Ammon's horn (tissue), 1 donor: ENCODE results near the gene GLT1D1.
A peak's percentile ranks its signal among the peaks of the same experiment; 100 is the strongest.
"Not testable (repeated sequence)": the region's sequence is repeated elsewhere in the genome, so short reads cannot be mapped to it uniquely, and the experiment has no call there.

Experiments
- DNase-seq: peaks from one replicate; pipeline ENCODE4 v3.0.0-alpha.2; 2016; ENCODE audit warnings: low spot score

Gene GLT1D1

DNA sequence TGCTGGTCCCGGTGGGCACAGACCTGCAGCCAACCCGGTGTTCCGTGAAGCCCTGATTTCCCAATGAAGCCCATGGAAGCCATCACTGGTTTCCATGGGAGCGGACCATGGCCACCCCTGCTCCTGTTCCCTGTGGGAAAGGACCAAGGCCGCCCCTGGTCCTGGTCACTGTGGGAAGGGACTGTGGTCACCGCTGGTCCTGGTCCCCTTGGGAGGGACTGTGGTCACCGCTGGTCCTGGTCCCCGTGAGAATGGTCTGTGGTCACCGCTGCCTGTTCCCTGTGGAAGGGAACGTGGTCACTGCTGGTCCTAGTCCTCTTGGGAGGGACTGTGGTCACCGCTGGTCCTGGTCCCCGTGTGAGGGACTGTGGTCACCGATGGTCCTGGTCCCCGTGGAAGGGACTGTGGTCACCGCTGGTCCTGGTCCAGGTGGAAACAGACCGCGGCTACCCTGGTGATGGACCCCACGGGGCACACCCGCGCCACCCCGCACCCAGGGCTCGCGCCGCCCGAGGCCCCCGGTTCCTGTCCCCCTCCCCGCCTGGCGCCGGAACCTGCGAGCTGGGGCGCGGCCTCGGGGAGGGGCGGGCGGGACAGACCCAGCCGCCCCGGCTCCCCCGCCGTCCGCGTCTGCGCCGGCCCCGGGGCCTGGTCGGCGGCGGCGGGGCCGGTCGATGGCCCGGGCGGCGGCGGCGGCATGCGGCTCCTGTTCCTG, at the start of gene GLT1D1:
TSS of gene GLT1D1 (plus strand) at position 594 of the 715 bp plus-strand sequence. CDS start at position 698, 104 bp downstream.
- DNase-seq, result no peak

DNA sequence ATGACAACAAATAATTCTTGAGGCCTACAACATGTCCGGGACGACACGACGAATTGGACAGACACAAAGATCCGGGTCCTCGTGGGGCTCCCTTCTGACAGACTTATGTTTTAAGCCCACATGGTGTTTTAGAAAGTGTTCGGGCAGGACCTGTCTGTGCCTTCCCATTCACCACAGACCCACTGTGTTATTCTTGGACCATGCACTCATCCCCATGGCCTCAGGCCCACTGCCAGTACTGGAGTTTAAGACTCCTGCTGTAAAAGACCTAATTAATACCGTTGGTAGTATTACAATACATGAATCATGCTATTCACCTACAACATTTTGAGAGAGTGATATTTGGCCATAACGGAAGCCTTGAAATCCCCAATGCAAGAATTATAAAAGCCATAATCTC, 49.5 kb upstream of the GLT1D1 start:
- no peak for DNase-seq

DNA sequence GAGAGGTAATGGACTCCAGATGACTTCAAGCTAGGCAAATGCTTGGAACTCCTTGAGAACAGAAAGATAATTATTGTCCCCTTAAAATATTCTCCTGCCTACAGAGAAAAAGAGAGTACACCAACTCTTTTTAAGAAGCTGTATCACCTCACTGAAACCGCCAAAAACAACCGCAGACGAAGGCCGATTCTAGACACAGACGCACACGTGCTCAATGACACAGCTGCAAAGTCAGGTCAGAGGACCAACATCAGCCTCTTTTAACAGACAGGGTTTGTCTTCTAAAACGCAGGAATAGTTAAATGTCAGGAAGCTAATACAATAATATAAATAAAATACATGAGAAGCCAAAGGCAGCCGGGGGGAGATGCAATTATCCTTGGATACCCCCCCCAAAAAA, 48.5 kb upstream of the GLT1D1 start:
- no peak for DNase-seq

DNA sequence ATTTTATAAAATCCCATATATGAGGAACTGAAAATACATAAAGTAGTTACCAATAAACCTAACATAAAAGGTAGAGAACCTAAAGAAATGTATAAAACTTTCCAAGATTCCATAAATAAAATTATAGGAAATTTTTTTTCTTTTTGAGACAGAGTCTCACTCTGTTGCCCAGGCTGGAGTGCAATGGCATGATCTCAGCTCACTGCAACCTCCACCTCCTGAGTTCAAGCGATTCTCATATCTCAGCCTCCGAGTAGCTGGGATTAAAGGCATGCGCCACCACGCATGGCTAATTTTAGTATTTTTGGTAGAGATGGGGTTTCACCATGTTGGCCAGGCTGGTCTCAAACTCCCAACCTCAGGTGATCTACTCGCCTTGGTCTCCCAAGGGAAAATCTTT, 47.9 kb upstream of the GLT1D1 start:
- not testable (repeated sequence) for DNase-seq

DNA sequence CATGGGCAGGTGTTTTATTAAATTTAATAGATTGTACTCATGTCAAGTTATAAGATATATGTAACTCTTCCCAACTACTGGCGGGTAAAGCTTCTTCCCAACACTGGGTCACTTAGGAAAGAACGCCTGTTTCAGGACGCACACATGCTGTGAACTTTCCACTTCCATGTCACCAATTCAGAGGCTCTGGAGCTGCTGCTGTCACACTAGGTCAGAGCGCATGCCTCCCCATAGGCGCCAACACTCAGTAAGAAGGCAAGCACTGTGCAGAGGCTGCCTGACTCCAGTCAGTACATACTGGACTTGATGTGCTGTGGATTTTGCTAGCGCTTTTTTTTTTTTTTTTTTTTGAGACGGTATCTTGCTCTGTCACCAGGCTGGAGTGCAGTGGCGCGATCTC, 46.7 kb upstream of the GLT1D1 start:
- DNase-seq, result no peak

DNA sequence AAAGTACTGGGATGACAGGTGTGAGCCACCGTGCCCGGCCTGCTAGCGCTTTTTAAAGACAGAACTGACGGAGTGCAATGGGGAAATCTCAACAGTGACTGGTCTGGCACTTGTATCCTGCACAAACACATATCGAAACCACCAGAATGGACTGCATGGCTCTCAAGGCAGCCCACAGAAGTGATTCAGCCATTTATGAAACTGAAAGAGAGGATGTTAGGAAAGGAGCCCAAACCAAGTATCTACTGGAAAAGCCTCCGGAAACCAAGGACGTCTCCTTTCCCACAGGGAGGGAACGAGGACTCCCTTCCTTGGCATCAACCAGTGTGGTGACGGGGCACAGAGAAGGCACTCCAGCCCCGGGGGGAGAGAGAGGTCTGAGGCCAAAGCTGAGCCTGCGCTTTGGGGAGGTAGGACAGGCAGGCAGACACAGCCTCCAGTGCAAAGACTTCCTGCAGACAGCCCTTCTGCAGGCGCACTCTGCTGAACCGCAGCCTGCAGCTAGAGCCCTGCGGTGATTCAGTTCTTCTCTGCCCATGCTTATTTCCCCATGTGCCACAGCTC, 46.0 kb upstream of the GLT1D1 start:
- DNase-seq, result peak; percentile 80

DNA sequence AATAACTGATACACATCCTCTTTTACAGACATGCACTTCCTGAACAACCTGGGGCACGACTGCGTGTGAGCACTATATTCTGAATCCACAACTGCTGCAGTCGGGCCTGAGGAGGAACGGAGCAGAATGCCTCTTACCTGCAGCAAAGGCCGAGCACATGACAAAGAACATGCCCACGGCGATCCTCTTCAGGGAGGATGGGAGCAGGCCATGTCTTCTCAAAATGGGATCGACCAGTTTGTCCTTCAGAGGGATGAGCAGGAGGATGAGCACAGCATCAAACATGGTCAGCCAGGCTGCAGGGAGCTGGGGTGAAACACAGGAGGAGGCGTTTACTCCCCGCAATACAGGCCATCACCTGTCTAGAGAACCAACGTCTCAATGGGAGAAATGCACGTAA, 44.6 kb upstream of the GLT1D1 start:
- no peak for DNase-seq

DNA sequence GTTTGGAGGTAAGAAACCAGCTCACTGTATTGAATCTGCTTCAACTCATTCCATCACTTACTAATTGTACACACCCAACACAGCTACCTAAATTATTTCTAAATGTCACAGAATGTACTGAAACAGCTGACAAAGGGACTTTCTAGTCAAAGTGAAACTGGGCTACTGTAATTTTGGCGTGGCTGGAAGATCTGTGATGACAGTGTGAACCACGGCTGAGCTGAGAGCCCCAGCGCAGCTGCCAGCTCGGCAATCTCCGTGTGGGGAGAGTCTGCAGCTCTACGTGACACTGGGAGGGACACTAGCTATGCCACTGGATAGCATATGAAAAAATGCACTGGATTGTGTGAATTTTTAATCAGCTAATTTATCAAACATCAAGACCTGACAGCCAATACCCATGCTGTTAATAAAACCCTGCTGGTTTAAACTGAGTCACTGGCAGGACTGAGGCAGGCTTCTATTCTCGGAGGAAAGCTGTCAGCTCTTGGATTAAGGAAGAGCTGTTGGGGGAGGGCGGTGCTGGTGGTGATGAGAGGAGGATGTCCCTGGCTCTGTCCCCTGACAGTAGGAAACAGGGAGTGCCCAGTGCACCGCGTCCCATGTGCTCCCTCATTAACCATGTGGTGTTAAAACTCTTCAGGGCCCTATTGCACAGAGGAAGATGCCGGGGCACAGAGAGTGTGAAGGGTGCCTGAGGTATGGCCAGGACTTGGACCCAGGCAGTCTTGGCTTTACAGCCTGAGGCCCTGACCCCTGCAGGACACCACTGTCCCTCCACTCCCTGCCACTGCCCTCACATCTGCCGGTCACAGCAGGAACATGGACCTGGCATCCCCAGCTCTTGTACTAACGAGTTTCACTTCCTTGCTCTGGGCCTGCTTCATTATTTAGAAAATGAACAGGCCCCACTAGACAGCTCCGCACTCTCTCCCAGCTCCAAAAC, 42.8 kb upstream of the GLT1D1 start:
- peak; percentile 72 for DNase-seq

DNA sequence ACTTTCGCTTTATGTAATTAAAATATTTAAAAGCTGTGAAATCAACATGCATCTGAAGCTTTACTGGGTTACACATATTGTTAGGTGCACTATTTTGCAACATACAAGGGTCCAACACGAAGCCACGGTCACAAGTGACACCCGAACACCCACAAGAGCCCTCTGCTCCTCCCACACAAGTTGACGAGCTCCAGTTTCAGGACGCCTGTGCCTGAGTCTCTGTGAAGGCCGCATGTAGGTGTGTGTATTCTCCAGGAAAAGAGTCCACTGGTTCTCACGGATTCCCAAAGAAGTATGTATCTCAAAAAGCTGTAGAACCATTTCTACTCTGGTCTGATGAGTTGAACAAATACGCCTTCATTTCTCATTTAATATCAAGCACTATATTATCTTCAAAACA, 41.5 kb upstream of the GLT1D1 start:
- no peak for DNase-seq

DNA sequence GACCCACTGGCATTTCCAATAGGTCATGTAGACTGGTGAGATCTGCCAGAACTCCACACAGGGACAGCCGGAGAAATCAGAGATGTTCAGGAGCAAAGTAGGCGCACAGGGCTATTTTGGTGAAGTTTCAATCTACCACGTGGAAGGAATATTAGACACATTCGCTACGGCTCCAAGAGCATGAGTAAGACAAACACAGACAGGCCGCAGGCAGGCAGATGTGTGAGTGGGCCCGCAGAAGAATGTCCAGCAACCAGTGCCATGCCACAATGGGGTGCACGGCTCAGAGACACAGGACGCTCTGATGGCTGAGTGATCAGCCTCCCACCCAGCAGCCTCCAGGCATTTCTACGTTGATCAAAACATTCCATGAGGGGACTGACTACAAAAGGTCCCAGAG, 39.9 kb upstream of the GLT1D1 start:
- DNase-seq, result no peak

DNA sequence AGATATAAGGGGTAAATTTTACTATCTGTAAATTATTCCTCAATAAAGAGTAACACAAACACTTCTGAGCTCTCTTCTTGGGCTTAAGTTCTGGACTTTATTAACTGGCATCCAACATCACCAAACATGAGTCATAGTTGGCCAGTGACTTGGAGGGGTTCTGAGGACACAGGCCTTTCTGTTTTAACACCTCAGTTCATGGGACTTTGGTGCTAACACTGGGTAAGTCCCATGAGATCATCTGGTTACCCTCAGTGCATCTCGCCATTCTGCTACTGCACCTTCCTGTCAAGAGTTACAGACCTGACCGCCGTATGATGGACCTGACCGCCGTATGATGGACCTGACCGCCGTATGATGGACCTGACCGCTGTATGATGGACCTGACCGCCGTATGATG, 39.4 kb upstream of the GLT1D1 start:
- no peak for DNase-seq

DNA sequence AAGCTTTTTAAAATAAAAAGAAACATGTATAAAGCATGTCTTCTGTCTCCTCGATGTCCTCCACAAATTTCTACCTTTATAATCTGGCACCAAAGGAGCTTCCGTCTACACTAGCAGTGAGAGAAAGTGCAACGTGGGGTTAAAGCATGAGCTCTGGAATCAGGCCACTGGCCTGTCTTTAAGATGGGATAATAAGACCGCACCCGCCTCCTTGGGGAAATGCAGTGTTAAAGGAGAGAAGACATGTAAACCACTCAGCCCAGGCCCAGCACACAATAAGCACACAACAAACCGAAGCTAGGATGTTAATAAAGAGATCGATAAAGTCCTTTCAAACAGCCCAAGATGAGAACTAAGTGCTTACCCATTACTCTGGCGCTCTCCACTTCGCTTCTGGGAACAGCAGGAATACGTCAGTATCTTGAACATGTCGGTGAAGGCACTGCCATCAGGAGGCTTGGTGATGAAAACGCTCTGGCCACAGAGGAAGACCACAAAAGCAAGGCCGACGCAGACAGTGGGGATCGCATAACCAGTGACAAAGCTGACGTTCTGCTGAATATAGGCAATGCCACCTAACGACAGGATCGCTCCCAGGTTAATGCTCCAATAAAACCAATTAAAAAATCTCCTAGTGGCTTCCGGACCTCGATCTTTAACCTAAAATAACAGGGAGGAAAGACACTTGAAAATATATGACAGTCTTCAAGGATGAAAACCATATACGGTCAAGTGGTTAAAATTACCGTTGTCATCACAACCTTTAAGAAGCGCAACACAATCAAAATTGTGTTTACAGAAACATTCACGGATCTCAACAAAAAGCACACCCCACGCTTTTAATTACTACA, 38.6 kb upstream of the GLT1D1 start:
- DNase-seq, result no peak

DNA sequence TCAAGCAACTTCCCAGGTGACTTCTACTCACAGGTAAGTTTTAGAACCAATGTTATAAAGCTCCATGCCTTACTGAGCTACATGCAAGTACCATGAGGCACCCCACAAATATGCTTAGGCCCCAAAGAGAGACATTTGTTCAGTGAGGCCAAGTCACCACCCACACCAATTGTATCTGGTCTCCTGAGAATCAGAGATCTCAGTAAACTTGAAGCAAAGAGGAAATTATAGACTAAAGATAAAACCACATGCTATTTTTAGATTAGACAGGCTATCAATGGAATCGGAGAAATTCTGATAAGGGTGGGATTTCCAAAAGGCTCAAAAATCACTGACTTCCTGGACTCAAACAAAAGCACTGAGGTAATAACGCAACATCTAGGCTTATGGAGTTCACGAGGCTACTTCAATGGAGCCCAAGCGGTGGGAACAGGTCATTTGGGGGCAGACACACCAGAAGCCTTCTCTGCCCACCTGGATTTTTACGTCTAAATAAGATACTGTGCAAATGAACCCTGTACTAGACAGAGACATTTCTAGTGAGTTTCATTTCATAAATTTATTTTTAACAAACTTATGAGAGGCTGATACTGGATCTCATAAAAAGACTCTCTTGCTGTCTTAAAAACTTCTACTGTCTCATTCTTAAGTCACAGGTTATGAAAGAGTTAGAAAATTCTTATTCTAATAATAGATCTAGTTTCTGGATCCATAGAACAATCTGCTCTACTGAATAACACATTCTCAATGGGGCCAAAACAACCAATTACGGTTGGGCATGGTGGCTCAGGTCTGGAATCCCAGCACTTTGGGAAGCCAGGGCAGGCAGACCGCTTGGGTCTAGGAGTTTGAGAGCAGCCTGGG, 37.3 kb upstream of the GLT1D1 start:
- DNase-seq, result no peak

DNA sequence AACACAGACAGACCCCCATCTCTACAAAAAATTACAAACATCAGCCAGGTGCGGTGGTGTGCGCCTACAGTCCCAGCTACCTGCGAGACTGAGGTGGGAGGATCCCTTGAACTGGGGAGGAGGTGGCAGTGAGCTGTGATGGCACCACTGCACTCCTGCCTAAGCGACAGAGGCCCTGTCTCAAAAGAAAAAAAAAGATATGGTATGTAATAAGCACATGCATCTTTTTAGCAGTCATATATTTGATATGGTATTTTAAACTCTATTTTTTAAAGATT, 36.7 kb upstream of the GLT1D1 start:
- no peak for DNase-seq

DNA sequence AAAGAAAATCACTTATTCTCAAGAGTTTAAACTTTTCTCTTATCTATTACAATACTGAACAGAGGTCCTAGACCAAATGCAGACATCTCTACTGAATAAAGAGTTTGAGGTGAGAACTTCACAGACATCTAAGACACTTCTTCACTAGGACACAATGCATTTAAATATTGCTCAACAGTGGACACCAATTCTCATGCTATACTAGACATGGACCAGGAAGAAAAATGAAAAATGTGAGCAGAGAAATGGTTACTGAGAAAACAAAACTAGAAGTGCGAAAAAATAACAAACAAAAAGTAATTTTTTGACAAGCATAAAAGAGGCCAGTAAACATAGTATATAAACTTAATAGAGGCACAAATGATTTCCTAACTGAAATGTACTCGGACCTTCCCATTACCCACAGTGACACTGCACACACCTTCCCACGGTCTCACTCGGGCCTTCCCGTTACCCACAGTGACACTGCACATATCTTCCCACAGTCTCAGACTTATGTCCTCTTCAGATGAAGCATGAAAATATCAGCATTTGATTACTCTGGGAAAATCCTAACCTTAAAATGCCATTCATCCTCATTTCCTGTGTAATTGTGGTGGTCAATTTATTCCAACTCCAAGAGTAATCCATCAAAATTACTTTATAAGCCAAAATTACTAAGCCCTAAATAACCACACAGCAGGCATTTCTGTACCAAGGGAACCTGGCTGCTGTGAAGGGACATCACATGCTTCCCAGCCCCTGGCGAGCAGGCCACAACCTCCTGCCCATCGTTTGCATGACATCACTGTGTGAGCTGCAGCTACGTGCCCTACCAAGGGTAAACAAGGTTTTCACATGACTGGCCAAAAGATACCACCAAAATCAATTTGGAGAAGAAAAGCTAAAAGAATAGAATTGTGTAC, 35.9 kb upstream of the GLT1D1 start:
- peak; percentile 78 for DNase-seq

DNA sequence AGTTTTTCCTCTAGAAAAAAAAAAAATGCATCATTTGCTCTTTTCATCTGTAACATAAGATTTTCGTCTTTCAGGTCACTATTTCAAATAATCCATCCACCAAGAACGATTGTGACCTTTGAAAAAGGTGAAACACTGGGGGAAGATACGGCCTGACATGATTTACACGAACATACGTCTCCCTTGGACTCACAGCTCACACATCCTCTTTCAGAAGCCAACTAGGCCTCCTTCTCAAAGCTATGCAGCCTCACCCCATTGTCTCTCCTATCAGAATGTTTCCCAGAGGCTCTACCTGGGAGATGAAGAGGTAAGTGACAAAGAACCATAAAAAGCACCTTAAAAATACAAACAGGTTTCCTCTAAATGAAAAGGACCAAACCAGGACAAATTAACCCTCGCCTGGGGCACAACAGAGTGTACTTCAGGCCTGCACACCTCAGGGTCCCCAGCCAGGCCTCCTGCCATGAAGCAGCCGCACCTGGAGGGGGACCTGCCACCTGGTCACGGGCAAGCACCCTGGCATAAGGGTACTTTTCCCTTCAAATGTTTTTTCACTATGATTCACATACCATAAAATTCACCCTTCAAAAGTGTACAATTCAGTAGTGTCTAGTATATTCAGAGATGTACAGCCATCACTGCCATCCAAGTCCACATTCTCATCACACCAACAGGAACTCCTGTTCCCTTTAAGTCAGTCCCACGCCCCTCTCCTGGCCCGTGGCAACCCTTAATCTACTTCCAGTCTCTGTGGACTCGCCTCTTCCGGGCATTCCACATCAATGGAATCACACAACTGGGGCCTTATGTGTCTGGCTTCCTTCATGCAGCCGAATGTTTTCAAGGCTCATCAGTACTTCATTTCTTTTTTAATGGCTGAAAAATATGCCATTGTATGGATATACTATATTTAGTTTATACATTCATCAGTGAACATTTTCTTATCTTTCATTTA, 34.9 kb upstream of the GLT1D1 start:
- DNase-seq, result no peak

DNA sequence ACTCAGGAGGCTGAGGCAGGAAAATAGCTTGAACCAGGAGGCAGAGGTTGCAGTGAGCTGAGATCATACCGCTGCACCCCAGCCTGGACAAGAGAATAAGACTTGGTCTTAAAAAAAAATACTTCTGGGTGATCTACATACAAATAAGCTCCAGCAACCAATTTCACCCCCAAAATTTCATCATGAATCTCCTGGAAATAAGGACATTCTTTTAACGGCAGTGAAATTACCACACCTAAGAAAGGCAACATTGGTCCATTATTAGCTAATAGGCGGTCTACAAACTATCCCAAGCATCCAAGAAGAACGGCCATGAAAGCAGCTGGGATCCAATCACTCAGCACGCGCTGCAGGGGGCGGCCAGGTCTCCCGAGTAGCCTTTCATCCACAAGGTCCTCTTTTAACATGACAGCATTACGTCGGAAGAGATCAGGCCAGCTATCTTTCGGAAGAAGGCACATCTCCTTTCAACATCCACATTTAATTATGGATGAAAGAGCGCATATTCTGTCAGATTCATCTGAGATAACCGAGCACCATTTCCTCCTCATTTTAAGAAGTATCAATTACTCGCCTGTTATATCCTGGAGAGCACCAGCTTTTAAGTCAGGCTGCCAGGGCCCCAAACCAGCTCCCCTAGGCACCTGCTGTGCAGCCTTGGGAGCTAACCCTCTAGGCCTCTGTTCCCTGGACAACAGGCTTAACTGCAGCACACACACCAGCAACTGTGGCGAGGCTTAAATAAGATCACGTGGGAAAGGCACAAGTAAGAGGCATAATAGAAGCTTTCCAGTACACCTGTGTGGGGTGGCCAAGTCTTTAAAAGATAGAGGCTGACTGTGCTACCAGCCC, 33.8 kb upstream of the GLT1D1 start:
- no peak for DNase-seq

DNA sequence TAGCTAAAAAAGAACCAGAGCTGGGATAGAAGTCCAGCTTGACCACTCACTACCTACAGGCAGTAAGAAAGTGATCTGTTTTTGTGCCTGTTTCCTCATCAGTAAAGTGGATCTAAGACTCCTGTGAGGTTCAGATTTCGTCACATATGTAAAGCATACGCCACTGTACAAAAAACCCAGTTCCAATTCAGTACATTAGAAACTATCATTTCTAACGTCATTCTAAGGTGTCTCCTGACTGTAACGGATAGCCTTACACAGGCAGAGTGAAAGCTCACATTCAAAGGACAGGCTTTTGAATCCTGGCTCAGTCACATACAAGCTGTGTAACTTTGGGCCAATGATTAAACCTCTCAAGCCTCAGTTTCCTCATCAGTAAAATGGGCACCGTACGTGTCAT, 33.0 kb upstream of the GLT1D1 start:
- DNase-seq, result no peak
